Measurements from ENCODE around the gene EID2. TPM values are rescaled to one million over a fixed set of nuclear protein-coding genes. Genes with fewer than 3 reads are reported as not detected.

Gene EID2
- 13.2 TPM for total RNA-seq

GRCh38 chr19:39539518-39540332 lies at the start of gene EID2:
Gene EID2, minus strand, starts transcription at chr19:39540161. Its CDS starts 82 bp downstream, at chr19:39540079.

DNA sequence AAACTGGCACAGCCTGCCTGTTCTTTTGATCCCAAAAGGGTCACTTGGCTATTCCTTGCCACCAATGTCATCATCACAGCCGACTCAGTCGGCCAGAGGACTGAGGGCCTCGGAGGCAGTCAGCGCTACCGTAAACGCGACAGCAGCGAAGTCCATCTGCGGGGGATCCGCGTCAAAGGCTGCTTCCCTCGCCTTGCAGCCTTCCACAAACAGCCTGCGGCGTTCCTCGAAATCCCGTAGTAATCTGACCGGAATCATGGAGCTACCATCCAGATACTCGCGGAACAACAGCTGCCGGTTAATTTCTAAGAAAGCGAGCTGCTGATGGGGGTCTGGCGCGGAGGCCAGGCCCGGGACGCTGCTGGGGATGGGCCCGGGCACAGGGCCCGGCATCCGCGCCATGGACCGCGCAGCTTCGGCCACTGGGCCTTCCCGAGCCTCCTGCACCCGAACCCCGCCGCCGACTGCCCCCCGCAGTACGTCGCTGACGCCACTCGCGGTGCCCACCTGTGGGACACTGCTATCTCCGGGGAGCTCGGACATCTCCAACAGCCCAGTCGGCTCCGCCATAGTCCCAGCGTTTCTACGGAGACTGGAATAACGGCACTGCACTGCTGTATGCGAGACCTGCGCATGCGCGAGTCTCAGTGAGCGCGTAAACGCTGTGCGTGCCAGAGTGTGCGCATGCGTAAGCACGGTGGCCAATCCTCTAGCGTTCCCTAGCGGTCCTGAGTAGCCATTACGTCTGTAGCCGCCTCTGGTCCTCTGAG lies 7.5 kb downstream of the EID2 start, which contains the start of gene EID2B:
Gene EID2B, minus strand, starts transcription at position 620 of the 770 bp plus-strand sequence. Its CDS starts 50 bp downstream, at position 570.

DNA sequence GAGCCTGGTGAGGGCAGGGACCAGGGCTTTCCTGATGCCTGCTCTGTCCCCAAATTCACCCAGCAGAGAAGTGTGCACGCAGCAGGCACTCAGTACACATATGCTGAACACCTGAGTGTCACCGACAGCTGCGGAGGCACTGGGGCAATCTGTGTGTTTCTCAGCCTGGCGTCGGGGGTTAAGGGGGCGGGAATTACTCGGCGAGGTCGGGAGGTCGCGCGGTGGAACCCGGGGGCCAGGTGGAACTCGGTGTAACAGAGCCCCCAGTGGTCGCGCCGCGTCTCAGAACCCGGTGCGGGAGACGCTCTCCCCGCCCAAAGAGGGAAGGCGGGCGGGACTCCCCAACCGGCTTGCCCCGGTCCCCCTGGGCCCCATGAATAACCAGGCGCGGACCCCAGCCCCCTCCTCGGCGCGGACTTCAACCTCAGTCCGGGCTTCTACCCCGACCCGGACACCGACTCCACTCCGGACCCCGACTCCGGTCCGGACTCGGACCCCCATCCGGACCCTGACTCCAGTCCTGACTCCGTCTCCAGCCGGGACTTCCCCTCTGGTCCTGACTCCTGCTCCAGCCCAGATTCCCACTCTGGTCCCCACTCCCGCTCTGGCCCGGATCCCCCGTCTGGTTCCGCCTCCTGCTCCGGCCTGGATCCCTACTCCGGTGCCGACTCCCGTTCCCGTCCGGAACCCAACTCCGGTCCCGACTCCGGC lies 25.0 kb downstream of the EID2 start, which contains the start of gene SELENOV:
Gene SELENOV, plus strand, starts transcription at position 300 of the 711 bp plus-strand sequence. Its CDS starts 74 bp downstream, at position 374.

GRCh38 chr19:39498798-39499642 lies 40.9 kb downstream of the EID2 start, which contains the start of gene DLL3:
Gene DLL3, plus strand, starts transcription at chr19:39498947. Its CDS starts 28 bp downstream, at chr19:39498975.

Small RNA genes within 50 kb of the gene (small RNA-seq; reads per million reads assigned to genes)
- not detected for gene RPS29P24 (ENCODE audit: low replicate concordance)

Other genes starting within 250 kb of the EID2 start
- not detected for gene IFNL1, start 243.8 kb downstream of the EID2 start, total RNA-seq
- gene LRFN1, start 219.3 kb downstream of the EID2 start, total RNA-seq = 2.7 TPM
- 19.1 TPM for gene GMFG, start 204.1 kb downstream of the EID2 start, total RNA-seq
- 87.2 TPM for gene SAMD4B, start 197.7 kb downstream of the EID2 start, total RNA-seq
- gene PAF1, start 149.1 kb downstream of the EID2 start, total RNA-seq = 30.4 TPM
- 58.0 TPM for gene MED29, start 148.8 kb downstream of the EID2 start, total RNA-seq
- 56.6 TPM for gene ZFP36, start 133.3 kb downstream of the EID2 start, total RNA-seq
- 76.6 TPM for gene PLEKHG2, start 127.5 kb downstream of the EID2 start, total RNA-seq
- 259 TPM for gene RPS16, start 104.2 kb downstream of the EID2 start, total RNA-seq
- 57.6 TPM for gene SUPT5H, start 94.6 kb downstream of the EID2 start, total RNA-seq
- 43.8 TPM for gene TIMM50, start 59.3 kb downstream of the EID2 start, total RNA-seq
- 0.35 TPM for gene DLL3, start 41.2 kb downstream of the EID2 start, total RNA-seq
- gene SELENOV, start 25.0 kb downstream of the EID2 start, total RNA-seq = 4.7 TPM
- 4.7 TPM for gene EID2B, start 7.3 kb downstream of the EID2 start, total RNA-seq
- gene LGALS13, start 62.4 kb upstream of the EID2 start, total RNA-seq = not detected
- gene LGALS16, start 115.8 kb upstream of the EID2 start, total RNA-seq = not detected
- not detected for gene LGALS14, start 164.3 kb upstream of the EID2 start, total RNA-seq
- gene CLC, start 197.9 kb upstream of the EID2 start, total RNA-seq = 4.4 TPM
- not detected for gene LEUTX, start 238.7 kb upstream of the EID2 start, total RNA-seq

Measured in metanephros (tissue), 2 donors.